NT2/D1 (cell line): Measurements from ENCODE around the gene NFIA.
A peak's percentile ranks its signal among the peaks of the same experiment; 100 is the strongest.

ENCODE experiments used
- DNase-seq: peaks from one replicate; pipeline ENCODE4 v3.0.0-alpha.2; 2011; ENCODE audit warnings: low read depth, low spot score
- H3K27me3 ChIP-seq: 2 replicates; pipeline ENCODE4 v1.6.0; 2011; ENCODE audit warnings: mild to moderate bottlenecking; ENCODE audit not compliant: insufficient read length, insufficient read depth
- H3K36me3 ChIP-seq: 2 replicates; pipeline ENCODE4 v1.6.1; 2011; ENCODE audit warnings: mild to moderate bottlenecking, low read length, mixed read lengths; ENCODE audit not compliant: insufficient read depth, insufficient read length
- H3K4me1 ChIP-seq: 2 replicates; pipeline ENCODE4 v1.5.1; 2011; ENCODE audit not compliant: insufficient read depth, insufficient read length
- H3K4me3 ChIP-seq: 2 replicates; pipeline ENCODE4 v1.5.1; 2011; ENCODE audit warnings: low read depth; ENCODE audit not compliant: insufficient read length
- H3K9ac ChIP-seq: 2 replicates; pipeline ENCODE4 v1.6.0; 2011; ENCODE audit warnings: low read depth; ENCODE audit not compliant: insufficient read length
- H3K9me3 ChIP-seq: 2 replicates; pipeline ENCODE4 v1.5.1; 2011; ENCODE audit warnings: mild to moderate bottlenecking, low read length; ENCODE audit not compliant: insufficient read depth
- SUZ12 ChIP-seq: IDR thresholded peaks from 2 replicates; pipeline ENCODE4 v1.6.1; 2011; ENCODE audit not compliant: insufficient read length, insufficient read depth; ENCODE audit errors: extremely low read depth
- YY1 ChIP-seq: IDR thresholded peaks from 2 replicates; pipeline ENCODE4 v1.6.1; 2011; ENCODE audit not compliant: insufficient read length, insufficient read depth
- ZNF274 ChIP-seq: IDR thresholded peaks from 2 replicates; pipeline ENCODE4 v1.6.1; 2011; ENCODE audit warnings: mild to moderate bottlenecking, low read depth, low read length

The NFIA gene

DNA sequence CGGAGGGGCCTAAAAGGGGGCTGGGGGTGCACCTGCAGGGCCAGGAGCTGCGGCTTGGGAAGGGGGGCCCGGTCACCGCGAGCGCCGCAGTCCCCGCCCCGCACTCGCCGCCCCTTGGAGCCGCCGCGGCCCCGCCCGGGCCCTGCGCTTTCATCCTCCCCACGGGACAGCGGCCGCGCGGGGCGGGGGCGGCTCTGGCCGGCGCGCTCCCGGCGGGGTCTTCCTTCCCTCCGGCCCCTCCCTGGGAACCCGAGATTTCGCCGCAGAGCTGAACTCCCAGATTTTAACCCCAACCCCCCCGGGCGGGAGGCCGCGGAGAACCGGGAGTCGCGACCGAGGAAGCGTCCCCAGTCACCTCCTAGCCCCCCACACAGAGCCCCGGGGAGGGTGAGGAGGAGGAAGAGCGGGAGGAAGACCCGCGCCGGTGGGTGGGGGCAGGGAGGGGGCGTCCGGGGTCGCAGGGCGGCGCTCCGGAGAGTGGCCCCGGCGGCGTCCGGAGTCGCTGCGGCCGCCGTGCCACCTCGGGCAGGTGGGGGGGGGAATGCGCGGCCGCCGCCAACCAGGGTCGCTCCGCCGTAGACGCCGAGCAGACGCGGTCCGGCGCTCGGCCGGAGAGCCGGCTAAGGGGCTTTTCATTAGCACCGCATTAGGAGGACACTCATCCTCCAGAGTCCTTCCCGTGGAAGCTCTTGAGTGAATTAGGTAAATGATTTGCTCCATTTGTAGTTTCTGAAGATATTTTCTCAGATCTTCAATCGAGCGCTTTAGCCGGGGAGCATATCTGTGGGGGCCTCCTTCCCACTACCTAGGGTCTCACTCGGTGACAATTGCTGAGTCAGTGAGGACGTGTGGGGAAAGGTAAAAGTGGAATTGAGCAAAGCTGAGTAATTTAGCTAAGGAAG is 31.6 kb upstream of the NFIA start:
- Histone ChIP-seq H3K4me3 (peak overlapping the region; percentile 50), H3K36me3 (no peaks in the 10 kb centered on the region), H3K9me3 (no peaks in the 10 kb centered on the region), H3K27me3 (peaks cover 53% of the 10 kb centered on the region), H3K9ac (peak overlapping the region; percentile 44), H3K4me1 (peaks cover 3% of the 10 kb centered on the region)
- TF ChIP-seq YY1 (no peak), SUZ12 (no peak), ZNF274 (no peak)
- no peak for DNase-seq

GRCh38 chr1:61051443-61051718 is 31.0 kb upstream of the NFIA start:
- TF ChIP-seq ZNF274 (no peak), YY1 (no peak), SUZ12 (no peak)
- H3K27me3 ChIP-seq = peaks cover 59% of the 10 kb centered on the region
- no peak for DNase-seq
- H3K4me3 ChIP-seq = no peak overlapping the region
- H3K36me3 ChIP-seq = no peaks in the 10 kb centered on the region
- no peak overlapping the region for H3K9ac ChIP-seq
- peaks cover 3% of the 10 kb centered on the region for H3K4me1 ChIP-seq
- no peaks in the 10 kb centered on the region for H3K9me3 ChIP-seq

DNA sequence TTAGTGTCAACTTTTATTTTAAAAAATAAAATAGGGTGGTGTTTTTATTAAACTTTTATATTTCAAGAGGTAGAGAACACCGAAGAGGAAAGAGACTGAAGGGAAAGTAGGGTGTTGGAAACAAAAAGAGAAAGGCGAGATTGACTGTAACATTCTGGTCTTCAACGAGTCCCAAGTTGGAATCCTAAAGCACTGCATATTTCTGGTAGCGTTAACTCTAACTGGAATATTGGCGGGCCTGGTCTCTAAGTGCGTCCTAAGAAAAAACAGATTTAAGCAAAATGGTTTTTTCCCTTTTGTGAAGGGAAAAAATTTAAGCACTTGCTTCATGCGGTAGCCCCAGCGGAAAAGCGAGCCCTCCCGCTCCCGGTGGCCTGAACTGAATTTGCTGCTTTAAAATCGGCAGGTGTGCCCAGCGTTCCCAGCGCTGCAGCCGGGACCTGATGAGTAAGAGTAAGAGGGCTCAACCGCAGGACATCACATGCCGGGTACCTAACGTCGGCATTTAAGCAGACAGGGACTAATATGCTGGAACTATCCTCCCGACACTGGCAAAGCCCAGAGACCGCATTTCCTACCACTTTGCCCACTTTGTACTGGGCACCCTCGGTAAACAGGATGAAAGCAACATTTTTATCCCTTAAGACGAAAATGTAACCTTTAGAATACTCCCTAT is 30.5 kb upstream of the NFIA start:
- no peak for DNase-seq
- H3K9ac ChIP-seq = no peak overlapping the region
- peaks cover 3% of the 10 kb centered on the region for H3K4me1 ChIP-seq
- H3K4me3 ChIP-seq = no peak overlapping the region
- no peaks in the 10 kb centered on the region for H3K9me3 ChIP-seq
- peak; percentile 89 for TF ChIP-seq SUZ12
- TF ChIP-seq YY1 = no peak
- no peaks in the 10 kb centered on the region for H3K36me3 ChIP-seq
- peaks cover 64% of the 10 kb centered on the region for H3K27me3 ChIP-seq

DNA sequence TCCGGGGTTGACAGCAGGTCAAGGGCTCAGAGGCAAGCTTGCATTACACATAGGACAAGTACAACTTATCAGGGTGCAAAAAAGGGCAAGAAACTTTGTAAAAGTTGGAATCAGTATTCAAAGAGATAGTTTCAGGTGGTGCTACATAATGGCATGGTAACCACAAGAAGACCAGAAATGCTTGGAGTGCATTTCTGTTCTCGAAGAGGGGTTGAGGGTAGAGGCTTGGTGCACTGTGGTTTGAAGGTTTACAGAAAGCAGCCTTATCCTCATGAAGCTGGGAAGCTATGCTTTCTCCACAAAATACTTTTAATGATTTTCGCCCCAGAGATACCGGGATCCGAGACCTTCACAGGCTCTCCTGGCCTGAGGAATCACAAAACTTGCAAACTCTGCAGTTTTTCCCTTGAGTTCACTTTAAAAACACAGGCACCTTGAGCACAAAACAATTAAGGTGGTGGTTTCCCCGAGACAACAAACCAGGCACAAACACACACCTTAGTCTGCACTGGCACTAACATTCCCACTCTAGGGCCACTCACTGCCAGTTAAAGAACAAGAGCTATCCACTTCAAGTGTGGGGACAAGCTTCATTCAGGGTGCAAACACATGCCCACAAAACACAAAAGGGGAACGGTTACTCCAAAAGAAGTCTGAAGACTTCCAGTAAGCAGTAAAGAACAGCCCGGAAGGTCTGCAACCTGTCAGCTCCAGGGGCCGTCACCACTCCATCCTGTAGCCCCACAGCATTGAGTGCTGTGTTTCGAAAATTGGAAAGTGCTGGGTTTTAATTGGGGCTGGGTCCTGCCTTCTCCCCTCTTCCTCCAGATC is 29.8 kb upstream of the NFIA start:
- H3K4me3 ChIP-seq = no peak overlapping the region
- no peak for DNase-seq
- peaks cover 70% of the 10 kb centered on the region for H3K27me3 ChIP-seq

GRCh38 chr1:61053226-61053711 is 29.1 kb upstream of the NFIA start:
- Histone ChIP-seq H3K9ac (no peak overlapping the region), H3K4me3 (peak overlapping the region; percentile 21), H3K4me1 (peaks cover 3% of the 10 kb centered on the region), H3K9me3 (no peaks in the 10 kb centered on the region), H3K27me3 (peaks cover 70% of the 10 kb centered on the region), H3K36me3 (no peaks in the 10 kb centered on the region)
- TF ChIP-seq YY1 = no peak
- no peak for TF ChIP-seq ZNF274
- no peak for TF ChIP-seq SUZ12
- DNase-seq = no peak

More for the DNA sequence above, 29.8 kb upstream of the NFIA start:
- H3K36me3 ChIP-seq = no peaks in the 10 kb centered on the region
- no peaks in the 10 kb centered on the region for H3K9me3 ChIP-seq
- H3K4me1 ChIP-seq = peaks cover 3% of the 10 kb centered on the region
- H3K9ac ChIP-seq = no peak overlapping the region
- TF ChIP-seq YY1 (no peak), SUZ12 (peak; percentile 40), ZNF274 (no peak)

GRCh38 chr1:61053712-61054600 is 28.4 kb upstream of the NFIA start:
- TF ChIP-seq ZNF274 = no peak
- peak; percentile 90 for TF ChIP-seq SUZ12

More at GRCh38 chr1:61053712-61054600, 28.4 kb upstream of the NFIA start:
- H3K4me3 ChIP-seq = peak overlapping the region; percentile 21
- peak overlapping the region; percentile 62 for H3K9ac ChIP-seq
- H3K9me3 ChIP-seq = no peaks in the 10 kb centered on the region
- peaks cover 70% of the 10 kb centered on the region for H3K27me3 ChIP-seq
- no peaks in the 10 kb centered on the region for H3K36me3 ChIP-seq
- peaks cover 3% of the 10 kb centered on the region for H3K4me1 ChIP-seq
- DNase-seq = no peak
